ENCODE measurements around the gene MET. TPM values are rescaled to one million over a fixed set of nuclear protein-coding genes. Genes with fewer than 3 reads are reported as not detected.

MET gene
- total RNA-seq, 1 experiment from 2014 or later, result 5.0 TPM

GRCh38 chr7:116741625-116742316 lies 69.8 kb downstream of the MET start:
- Histone ChIP-seq H3K23me2 (ENCODE audit: insufficient read length, low read depth, low read length, poor library complexity, severe bottlenecking) (no peaks in the 10 kb centered on the region), H2BK12ac (ENCODE audit: insufficient read length, low read depth, low read length) (no peak overlapping the region), H4K20me1 (ENCODE audit: control insufficient read depth, insufficient read depth, insufficient read length) (no peaks in the 10 kb centered on the region)

More at GRCh38 chr7:116741625-116742316, 69.8 kb downstream of the MET start:
- no peak overlapping the region for H2BK120ac ChIP-seq (ENCODE audit: low read depth, low read length, poor library complexity, severe bottlenecking)
- WGBS (ENCODE audit: extremely low coverage, insufficient read length, low lambda C conversion rate), result no CpG with 5 or more reads among the region's 7 CpGs
- H2BK5ac ChIP-seq (ENCODE audit: insufficient read length, low read length), result no peak overlapping the region
- no peak overlapping the region for H3K23ac ChIP-seq (ENCODE audit: insufficient read length, low read depth, low read length)
- H3K9me3 ChIP-seq (ENCODE audit: control insufficient read depth, low read depth, low read length), result no peaks in the 10 kb centered on the region
- no peaks in the 10 kb centered on the region for H3K27me3 Mint-ChIP-seq (ENCODE audit: low read depth)
- no peak overlapping the region for H2BK15ac ChIP-seq (ENCODE audit: low read depth, low read length)
- H3K4ac ChIP-seq (ENCODE audit: low read depth, low read length), result no peak overlapping the region
- H2BK20ac ChIP-seq (ENCODE audit: low read depth, low read length, poor library complexity, severe bottlenecking), result no peak overlapping the region
- no peak overlapping the region for H4K8ac ChIP-seq (replicated peaks; ENCODE audit: insufficient read length, low read depth, low read length)
- H3K4me3 Mint-ChIP-seq, result no peak overlapping the region
- H3K18ac ChIP-seq (ENCODE audit: insufficient read length, low read depth, low read length), result no peak overlapping the region
- H2AK5ac ChIP-seq (ENCODE audit: insufficient read length, low read length), result no peak overlapping the region
- H3K4me2 ChIP-seq (ENCODE audit: insufficient read depth, insufficient read length, low read length), result no peak overlapping the region
- H3K9ac ChIP-seq (ENCODE audit: extremely low read depth, insufficient read length, low read length), result no peak overlapping the region
- no peak for DNase-seq
- H4K5ac ChIP-seq (ENCODE audit: insufficient read length, low read depth, low read length), result no peak overlapping the region
- no peaks in the 10 kb centered on the region for H3K79me2 ChIP-seq (ENCODE audit: insufficient read depth, low read length)
- H3K27ac ChIP-seq (ENCODE audit: insufficient read length, low read depth, low read length), result no peak overlapping the region
- no peak overlapping the region for H3K14ac ChIP-seq (ENCODE audit: insufficient read depth, low read length)
- H3T11ph ChIP-seq (ENCODE audit: low read length), result no peak overlapping the region
- no peaks in the 10 kb centered on the region for H3K79me1 ChIP-seq (ENCODE audit: insufficient read depth, low read depth, low read length, poor library complexity, severe bottlenecking)
- H3K9me3 Mint-ChIP-seq, result peaks cover 3 to 5% of the 10 kb centered on the region in 2 experiments; a peak in 4 of 5 replicates
- H3K4me1 Mint-ChIP-seq, result peaks cover 19% of the 10 kb centered on the region in 2 experiments
- no peak overlapping the region for H4K91ac ChIP-seq (ENCODE audit: insufficient read length, low read depth, low read length)
- H3K27ac Mint-ChIP-seq, result no peak overlapping the region
- peaks cover 0 to 9% (median 2%) of the 10 kb centered on the region in 3 experiments; a peak in 4 of 7 replicates for H3K36me3 Mint-ChIP-seq (ENCODE audit: insufficient read depth in 1 of 3, low read depth in 3 of 3)
- H2AFZ ChIP-seq (ENCODE audit: low read length), result no peak overlapping the region
- H3K4me1 ChIP-seq (ENCODE audit: insufficient read depth, low read length), result peaks cover 10% of the 10 kb centered on the region; the same call in 1 of the 2 replicates
- no peak overlapping the region for H3K56ac ChIP-seq (ENCODE audit: insufficient read length, low read depth, low read length)
- no peaks in the 10 kb centered on the region for H3K27me3 ChIP-seq (ENCODE audit: insufficient read depth, low read length)
- TF ChIP-seq CTCF (conservative IDR thresholded peaks at IDR 0.05), result no peak

Data from H9 (cell line).